ENCODE results near the gene E2F7.
A peak's percentile ranks its signal among the peaks of the same experiment; 100 is the strongest.
"Not testable (repeated sequence)": the region's sequence is repeated elsewhere in the genome, so short reads cannot be mapped to it uniquely, and the experiment has no call there.

Gene E2F7

DNA sequence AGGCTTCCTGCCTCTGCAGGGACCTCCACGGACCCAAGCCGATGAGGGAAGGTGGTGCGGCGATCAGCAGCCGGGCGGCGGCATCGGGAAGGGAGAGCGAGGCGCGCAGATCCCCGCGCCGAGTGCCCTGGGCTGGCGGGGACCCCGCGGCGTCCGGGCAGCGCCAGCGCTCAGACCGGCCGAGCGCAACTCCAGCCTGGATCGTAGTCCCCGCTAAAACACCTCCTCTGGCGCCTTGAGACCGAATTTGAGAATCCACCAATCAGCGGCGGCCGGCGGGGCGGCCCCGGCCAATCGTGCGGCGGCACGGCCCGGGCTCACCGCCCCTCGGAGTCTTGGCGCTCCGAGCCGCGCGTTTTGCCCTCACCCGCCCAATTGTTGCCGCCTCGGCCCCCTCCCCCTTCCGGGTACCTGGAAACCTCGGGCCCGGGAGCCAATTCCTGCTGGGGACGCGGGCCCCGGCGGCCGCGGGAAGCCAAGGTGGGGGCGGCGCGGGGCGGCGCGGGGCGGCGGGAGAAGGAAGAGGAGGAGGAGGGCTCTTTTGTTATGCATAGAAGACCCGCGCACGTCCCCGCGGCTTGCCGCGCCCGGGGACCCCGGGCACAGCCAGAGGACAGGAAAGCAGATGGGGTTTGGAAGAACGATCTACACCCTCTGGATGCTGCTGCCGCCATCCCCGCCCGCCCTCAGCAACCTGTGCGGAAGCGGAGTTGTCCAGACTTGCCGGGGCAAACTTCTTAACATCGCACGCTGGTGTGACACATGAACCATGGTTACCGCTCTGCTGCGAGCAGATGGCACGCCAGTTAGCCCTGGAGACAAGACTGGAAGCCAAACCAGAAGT lies at the start of gene E2F7:
TSS of gene E2F7 (minus strand) at position 209 of the 844 bp plus-strand sequence. CDS start 934 bp downstream, outside the sequence.
- peak; percentile 81 for DNase-seq (ENCODE audit: low read depth)

DNA sequence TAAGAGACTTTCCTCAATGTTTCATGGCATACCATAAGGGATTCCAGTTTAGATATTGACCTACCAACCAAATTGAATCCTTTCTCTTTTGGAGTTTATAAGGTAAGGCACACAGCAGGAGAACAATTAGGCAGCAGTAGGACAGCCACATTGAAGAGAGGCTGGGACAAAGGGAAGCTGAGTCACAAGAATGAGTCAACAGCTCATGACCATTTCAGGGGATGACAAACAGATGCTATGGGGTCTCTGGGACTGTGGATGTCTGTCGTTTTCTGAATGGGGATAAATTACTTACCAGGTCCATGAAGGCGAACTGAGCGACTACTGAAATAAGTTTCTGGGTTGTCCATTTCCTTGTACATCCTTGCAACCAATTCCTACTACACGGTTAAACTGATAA lies 48.6 kb upstream of the E2F7 start:
- no peak for DNase-seq (ENCODE audit: low read depth)

- no peak for DNase-seq (ENCODE audit: low read depth)
Observed at GRCh38 chr12:77108707-77109106, 43.3 kb upstream of the E2F7 start.

- DNase-seq (ENCODE audit: low read depth), result no peak
Observed at GRCh38 chr12:77107121-77107520, 41.8 kb upstream of the E2F7 start.

- no peak for DNase-seq (ENCODE audit: low read depth)
Observed at GRCh38 chr12:77104792-77105191, 39.4 kb upstream of the E2F7 start.

DNA sequence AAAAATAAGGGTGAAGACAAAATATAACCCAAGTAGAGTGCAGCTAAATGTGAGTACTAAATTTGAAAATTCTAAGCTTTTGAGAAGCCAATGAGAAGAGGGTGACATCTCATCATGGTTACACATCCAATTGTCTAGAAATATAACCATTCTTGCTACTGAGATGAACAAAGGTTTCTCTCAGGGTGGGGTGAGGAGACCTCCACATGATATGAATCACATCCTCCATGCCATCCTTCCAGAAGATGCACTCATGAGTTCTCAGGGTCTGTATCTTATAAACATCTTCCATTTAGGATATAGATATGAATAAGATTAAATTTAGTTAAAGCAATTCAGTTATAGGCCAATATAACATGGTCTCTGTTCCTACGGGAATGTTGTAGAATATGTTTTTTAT lies 38.9 kb upstream of the E2F7 start:
- DNase-seq (ENCODE audit: low read depth), result no peak

DNA sequence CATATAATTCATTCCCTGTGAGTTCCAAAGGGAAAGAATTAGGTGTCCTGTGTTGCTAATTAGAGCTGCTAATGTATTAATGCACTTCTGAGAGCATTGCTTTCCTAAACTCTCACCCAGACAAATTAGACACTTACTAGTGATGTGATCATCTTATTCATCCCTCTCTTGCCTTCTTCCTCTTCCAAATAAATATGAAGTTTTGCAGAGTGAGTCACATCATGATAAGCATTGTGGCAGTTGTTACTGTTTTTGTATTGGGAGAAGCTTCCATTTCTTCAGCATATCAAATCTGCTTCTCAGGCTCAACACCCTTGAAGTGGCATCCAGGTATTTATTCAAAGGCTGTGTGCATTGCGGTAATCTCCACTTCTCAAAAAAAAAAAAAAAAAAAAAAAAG lies 37.3 kb upstream of the E2F7 start:
- peak; percentile 31 for DNase-seq (ENCODE audit: low read depth)

GRCh38 chr12:77102123-77102522 lies 36.8 kb upstream of the E2F7 start:
- DNase-seq (ENCODE audit: low read depth), result no peak

- no peak for DNase-seq (ENCODE audit: low read depth)
Observed at GRCh38 chr12:77099799-77100198, 34.4 kb upstream of the E2F7 start.

- no peak for DNase-seq (ENCODE audit: low read depth)
Observed at GRCh38 chr12:77097846-77098245, 32.5 kb upstream of the E2F7 start.

GRCh38 chr12:77092227-77092626 lies 26.9 kb upstream of the E2F7 start:
- DNase-seq (ENCODE audit: low read depth), result not testable (repeated sequence)

DNA sequence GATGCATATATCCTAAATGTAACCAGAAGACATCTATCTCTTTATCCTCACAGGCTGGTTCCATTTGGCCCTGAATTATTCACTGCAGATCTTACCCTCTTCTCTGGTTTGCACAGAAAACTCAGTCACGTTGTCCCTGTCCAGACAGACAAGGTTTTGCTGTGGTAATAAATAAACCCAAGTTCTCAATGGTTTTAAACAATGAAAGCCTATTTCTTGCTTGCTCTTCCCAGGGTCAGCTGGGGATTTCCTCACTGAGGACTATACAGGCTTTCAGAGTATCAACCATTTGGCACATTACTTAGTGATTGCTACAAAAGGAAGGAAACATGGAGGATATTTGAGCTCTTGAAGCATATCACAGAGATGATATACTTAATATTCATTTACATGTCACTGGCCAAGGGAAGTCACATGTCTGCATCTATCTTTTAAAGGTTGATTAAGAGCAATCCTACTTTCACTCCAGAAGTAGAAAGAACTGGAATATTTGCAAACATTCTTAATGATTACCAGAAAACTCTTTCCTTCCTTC lies 24.4 kb upstream of the E2F7 start:
- no peak for DNase-seq (ENCODE audit: low read depth)

DNA sequence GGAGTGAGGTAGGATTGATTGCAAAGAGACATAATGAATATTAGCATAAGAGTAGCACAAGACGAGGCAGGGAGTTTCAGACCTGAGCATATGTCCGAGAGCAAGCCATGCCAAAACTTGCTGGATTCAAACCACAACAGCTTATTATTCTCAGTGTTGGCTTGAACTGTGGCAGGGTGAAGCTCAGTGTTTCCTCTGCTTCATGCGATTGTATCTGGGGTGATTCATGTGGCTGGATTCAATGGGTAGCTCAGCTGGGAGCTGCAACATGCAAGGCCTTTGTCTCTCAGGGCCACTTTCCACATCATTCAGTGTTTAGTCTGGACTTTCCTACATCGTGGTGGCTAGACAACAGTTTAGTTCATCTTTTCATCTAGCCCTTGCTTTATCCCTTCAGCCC lies 22.1 kb upstream of the E2F7 start:
- DNase-seq (ENCODE audit: low read depth), result peak; percentile 87

- DNase-seq (ENCODE audit: low read depth), result no peak
Observed at GRCh38 chr12:77082021-77082420, 16.7 kb upstream of the E2F7 start.

DNA sequence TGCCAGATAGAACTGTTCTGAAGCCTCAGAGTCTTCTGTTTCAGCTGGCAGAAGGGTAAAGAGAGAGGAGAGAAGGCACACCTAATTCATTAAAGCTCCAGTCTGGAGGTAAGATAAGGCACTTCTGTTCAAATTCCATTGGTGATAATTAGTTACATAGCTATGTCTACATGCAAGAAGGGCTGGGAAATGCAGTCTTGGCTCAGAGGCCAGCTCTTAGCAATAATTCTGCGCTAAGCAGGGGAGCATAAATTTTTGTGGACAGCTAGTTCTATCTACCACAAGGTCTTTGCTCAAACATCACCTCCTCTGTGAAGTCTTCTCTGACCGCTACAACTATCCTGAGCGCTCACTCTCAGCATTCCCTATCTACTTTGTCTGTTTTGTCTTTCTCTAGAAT lies 14.3 kb upstream of the E2F7 start:
- DNase-seq (ENCODE audit: low read depth), result no peak

- DNase-seq (ENCODE audit: low read depth), result no peak
Observed at GRCh38 chr12:77078231-77078630, 12.9 kb upstream of the E2F7 start.

GRCh38 chr12:77076886-77077285 lies 11.5 kb upstream of the E2F7 start:
- DNase-seq (ENCODE audit: low read depth), result no peak

GRCh38 chr12:77073894-77074293 lies 8.5 kb upstream of the E2F7 start:
- not testable (repeated sequence) for DNase-seq (ENCODE audit: low read depth)

DNA sequence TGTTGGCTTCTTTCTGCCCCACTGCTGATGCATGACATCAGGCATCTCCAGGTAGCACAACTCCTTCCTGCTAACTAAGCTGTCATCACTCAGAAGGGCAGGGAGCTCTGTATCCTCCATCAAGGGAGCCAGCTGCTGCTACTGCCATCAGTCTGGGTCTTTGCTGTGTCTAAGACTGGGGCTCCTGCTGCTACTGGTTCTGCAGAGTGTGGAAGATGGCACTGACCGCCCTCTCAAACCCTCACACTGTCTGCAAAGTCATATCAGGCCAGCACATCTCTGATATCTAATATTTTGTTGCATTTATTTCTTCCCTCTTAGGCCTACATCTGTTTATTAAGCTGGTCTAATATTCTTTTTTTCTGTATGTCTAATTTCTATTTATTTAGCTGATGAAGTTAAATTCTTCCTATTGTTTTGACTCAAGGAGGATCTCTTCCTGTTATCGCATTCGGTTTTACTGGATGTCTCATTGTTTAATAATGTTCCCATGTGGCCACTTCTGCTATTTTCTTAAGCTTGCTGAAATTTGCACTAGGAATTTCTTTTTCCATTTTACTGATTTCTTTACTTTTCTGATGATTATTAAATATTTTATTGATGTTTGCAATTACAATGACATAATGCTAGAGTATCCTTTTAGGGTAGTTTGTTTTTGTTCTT lies 7.6 kb upstream of the E2F7 start:
- no peak for DNase-seq (ENCODE audit: low read depth)

GRCh38 chr12:77070800-77071449 lies 5.6 kb upstream of the E2F7 start:
- no peak for DNase-seq (ENCODE audit: low read depth)

DNA sequence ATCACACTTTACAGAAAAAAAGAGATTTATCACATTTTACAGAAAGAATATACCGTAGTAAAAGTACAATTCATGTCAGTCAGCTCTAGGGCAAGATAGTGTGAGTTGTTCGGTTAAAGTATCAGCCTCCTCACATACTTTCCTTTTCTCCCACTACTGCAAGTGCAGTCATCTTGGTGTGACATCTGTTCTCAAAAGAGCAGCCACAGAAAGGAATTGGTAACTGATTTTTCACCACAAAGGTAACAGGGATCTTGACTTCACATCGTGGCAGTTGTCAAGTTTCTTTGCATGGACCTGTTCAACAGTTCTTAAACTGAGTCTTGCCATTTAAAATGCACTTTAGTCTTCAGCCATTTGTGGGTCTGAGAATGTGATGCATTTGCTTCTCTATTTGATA lies 5.0 kb upstream of the E2F7 start:
- DNase-seq (ENCODE audit: low read depth), result no peak

DNA sequence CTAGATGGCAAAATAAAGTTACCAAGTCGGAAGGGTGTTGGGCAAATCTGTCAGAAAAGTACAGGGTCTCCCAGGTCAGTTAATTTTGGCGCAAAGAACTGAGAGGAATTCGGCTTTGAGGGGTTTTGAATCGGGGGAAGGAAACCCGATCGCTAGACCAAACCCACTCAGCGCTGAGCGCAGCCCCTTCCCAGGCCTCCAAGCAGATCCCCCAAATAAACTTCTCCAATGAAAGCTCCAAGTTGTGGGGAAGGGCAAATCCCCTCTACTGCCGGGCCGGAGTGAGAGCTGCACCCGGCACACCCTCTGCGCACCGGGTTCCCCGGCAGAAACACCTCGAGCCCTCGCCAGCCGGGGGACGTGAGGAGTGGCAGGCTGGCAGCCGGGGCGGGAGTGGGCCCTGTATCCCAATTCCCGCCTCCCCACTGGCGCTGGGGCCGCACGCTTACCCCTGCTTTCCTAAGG lies 441 bp downstream of the E2F7 start:
- DNase-seq (ENCODE audit: low read depth), result no peak
